Activated CD4-positive, alpha-beta memory T cell treated with anti-CD3 and anti-CD28 coated beads, Interleukin-2, amount 10 ng/mL, durations not matched to agents 7 days and 5 days (primary cell): ENCODE data around the gene MICAL2. TPM values are rescaled to one million over a fixed set of nuclear protein-coding genes. Genes with fewer than 3 reads are reported as not detected.

ENCODE experiments used
- CTCF ChIA-PET: fragments of 350-600 bp; sonication (Branson Sonifier 250); formaldehyde crosslinking; loops from one replicate; lab custom pipeline; 2021; ENCODE audit warnings: antibody characterized with exemption, inconsistent platforms; lab: Charles Lee
- POLR2A ChIA-PET: fragments of 350-600 bp; sonication (Branson Sonifier 250); formaldehyde crosslinking; loops from one replicate; lab custom pipeline; 2021; ENCODE audit warnings: antibody characterized with exemption; lab: Charles Lee
- DNase-seq: peaks from one replicate; pipeline ENCODE4 v3.0.0-alpha.2; 2020
- H3K27ac Mint-ChIP-seq: one replicate; pipeline ENCODE4 v1.8.0; 2021; ENCODE audit warnings: mild to moderate bottlenecking, mixed read lengths
- H3K27me3 Mint-ChIP-seq: one replicate; pipeline ENCODE4 v1.8.0; 2021; ENCODE audit warnings: mixed read lengths
- H3K36me3 Mint-ChIP-seq: one replicate; pipeline ENCODE4 v1.8.0; 2021; ENCODE audit warnings: low read depth, mixed read lengths
- H3K4me1 Mint-ChIP-seq: one replicate; pipeline ENCODE4 v1.8.0; 2021; ENCODE audit warnings: mixed read lengths
- H3K4me3 Mint-ChIP-seq: one replicate; pipeline ENCODE4 v1.8.0; 2021; ENCODE audit warnings: mild to moderate bottlenecking, mixed read lengths
- H3K9me3 Mint-ChIP-seq: one replicate; pipeline ENCODE4 v1.8.0; 2021; ENCODE audit warnings: mixed read lengths
- total RNA-seq, 2 experiments: library from RNA; stranded (reverse); gene quantifications; one replicate each; pipeline ENCODE4 v1.2.3, GENCODE V29; 2021

MICAL2 gene
- total RNA-seq, 2 experiments from 2014 or later, result 135 to 143 TPM

- DNase-seq, result no peak
- Mint-ChIP-seq H3K9me3 (no peaks in the 10 kb centered on the region), H3K36me3 (no peaks in the 10 kb centered on the region), H3K27me3 (no peaks in the 10 kb centered on the region), H3K4me3 (no peak overlapping the region), H3K27ac (no peak overlapping the region), H3K4me1 (no peaks in the 10 kb centered on the region)
- POLR2A ChIA-PET, result interaction anchor here (1.0 kb wide), 1 partner anchor 8 kb away, joined by 3 read pairs; no protein-coding TSS in a partner anchor
- CTCF ChIA-PET, result interaction anchor here (0.6 to 2.4 kb wide), 4 partner anchors 9 to 225 kb away, joined by 3 to 10 read pairs (median 5); no protein-coding TSS in a partner anchor
These were observed 162.6 kb downstream of the MICAL2 start for GRCh38 chr11:12272821-12273617.

- POLR2A ChIA-PET, result no interaction called here
- H3K36me3 Mint-ChIP-seq, result no peaks in the 10 kb centered on the region
- CTCF ChIA-PET, result interaction anchor here (0.6 to 1.0 kb wide), 2 partner anchors 16 to 37 kb away, joined by 3 to 6 read pairs; no protein-coding TSS in a partner anchor
- H3K9me3 Mint-ChIP-seq, result no peaks in the 10 kb centered on the region
- no peak overlapping the region for H3K4me3 Mint-ChIP-seq
- H3K27me3 Mint-ChIP-seq, result no peaks in the 10 kb centered on the region
- H3K27ac Mint-ChIP-seq, result no peak overlapping the region
- no peak for DNase-seq
- no peaks in the 10 kb centered on the region for H3K4me1 Mint-ChIP-seq
These were observed 163.2 kb downstream of the MICAL2 start for GRCh38 chr11:12273618-12273995.

DNA sequence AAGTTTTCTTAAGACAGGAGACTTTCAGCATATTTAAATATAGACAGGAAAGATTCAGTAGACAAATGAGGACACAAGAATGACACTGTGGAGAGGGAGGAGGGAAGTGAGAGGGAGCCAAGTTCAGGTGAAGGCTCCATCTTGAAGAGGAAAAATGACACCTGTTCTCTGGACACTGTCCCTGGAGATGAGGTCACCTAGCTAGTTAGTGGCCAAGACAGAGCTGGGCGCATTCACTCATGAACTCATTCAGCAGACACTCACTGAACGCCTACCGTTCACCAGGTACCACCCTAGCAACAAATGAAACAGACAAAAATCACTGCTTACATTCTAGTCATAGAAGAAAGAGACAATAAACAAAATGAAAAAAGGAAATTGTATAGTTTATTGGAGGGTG, 163.7 kb downstream of the MICAL2 start:
- ChIA-PET CTCF (interaction anchor here (1.0 kb wide), 1 partner anchor 38 kb away, joined by 3 read pairs; no protein-coding TSS in a partner anchor), POLR2A (no interaction called here)
- no peak overlapping the region for H3K4me3 Mint-ChIP-seq
- H3K36me3 Mint-ChIP-seq, result no peaks in the 10 kb centered on the region
- no peak overlapping the region for H3K27ac Mint-ChIP-seq
- no peaks in the 10 kb centered on the region for H3K27me3 Mint-ChIP-seq
- no peaks in the 10 kb centered on the region for H3K4me1 Mint-ChIP-seq
- no peaks in the 10 kb centered on the region for H3K9me3 Mint-ChIP-seq
- no peak for DNase-seq

DNA sequence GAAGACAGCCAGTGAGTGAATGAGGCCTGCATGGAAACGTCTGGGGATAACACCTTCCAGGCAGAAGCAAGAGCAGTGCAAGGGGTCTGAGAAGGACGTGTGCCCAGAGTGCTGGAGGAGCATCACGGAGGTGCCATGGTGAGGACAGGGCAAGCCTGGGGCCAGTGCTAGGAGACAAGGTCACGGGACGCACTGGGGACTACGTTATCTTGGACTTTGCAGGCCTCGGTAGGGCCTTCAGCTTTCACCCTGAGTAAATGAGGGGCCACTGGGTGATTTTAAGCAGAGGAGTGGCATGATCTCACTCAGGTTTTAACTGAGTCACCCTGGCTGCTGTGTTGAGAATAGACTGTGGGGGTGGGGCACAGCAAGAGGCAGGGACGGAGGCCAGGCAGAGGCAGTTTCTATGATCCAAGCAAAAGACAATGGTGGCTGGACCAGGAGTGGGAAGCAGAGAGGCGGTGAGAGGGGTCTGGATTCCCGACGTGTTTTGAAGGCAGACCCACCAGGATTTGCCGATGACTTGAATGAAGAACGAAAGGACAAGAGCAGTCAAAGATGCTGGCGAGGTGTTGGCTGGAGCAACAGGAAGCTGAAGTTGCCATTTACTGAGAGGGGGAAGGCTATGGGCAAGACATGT, 164.3 kb downstream of the MICAL2 start:
- H3K9me3 Mint-ChIP-seq, result no peaks in the 10 kb centered on the region
- H3K36me3 Mint-ChIP-seq, result no peaks in the 10 kb centered on the region
- ChIA-PET POLR2A (no interaction called here), CTCF (no interaction called here)
- no peaks in the 10 kb centered on the region for H3K27me3 Mint-ChIP-seq
- DNase-seq, result no peak
- no peaks in the 10 kb centered on the region for H3K4me1 Mint-ChIP-seq
- no peak overlapping the region for H3K4me3 Mint-ChIP-seq
- no peak overlapping the region for H3K27ac Mint-ChIP-seq

- Mint-ChIP-seq H3K27ac (no peak overlapping the region), H3K4me1 (no peaks in the 10 kb centered on the region), H3K27me3 (no peaks in the 10 kb centered on the region), H3K4me3 (no peak overlapping the region), H3K36me3 (no peaks in the 10 kb centered on the region), H3K9me3 (no peaks in the 10 kb centered on the region)
- no peak for DNase-seq
- CTCF ChIA-PET, result no interaction called here
- POLR2A ChIA-PET, result no interaction called here
These were observed 165.4 kb downstream of the MICAL2 start for GRCh38 chr11:12275818-12276217.

- no peak for DNase-seq
- Mint-ChIP-seq H3K4me3 (no peak overlapping the region), H3K36me3 (no peaks in the 10 kb centered on the region), H3K4me1 (no peaks in the 10 kb centered on the region), H3K27me3 (no peaks in the 10 kb centered on the region), H3K9me3 (no peaks in the 10 kb centered on the region), H3K27ac (no peak overlapping the region)
- ChIA-PET CTCF (no interaction called here), POLR2A (no interaction called here)
These were observed 166.0 kb downstream of the MICAL2 start for GRCh38 chr11:12276356-12276755.

GRCh38 chr11:12276831-12277475, 166.6 kb downstream of the MICAL2 start:
- CTCF ChIA-PET, result interaction anchor here (1.6 to 9.5 kb wide), 2 partner anchors 41 to 230 kb away, joined by 4 to 212 read pairs; no protein-coding TSS in a partner anchor
- Mint-ChIP-seq H3K4me1 (peaks cover 2% of the 10 kb centered on the region), H3K9me3 (no peaks in the 10 kb centered on the region), H3K27ac (no peak overlapping the region), H3K36me3 (no peaks in the 10 kb centered on the region), H3K27me3 (no peaks in the 10 kb centered on the region), H3K4me3 (no peak overlapping the region)
- no peak for DNase-seq
- POLR2A ChIA-PET, result no interaction called here

- Mint-ChIP-seq H3K27ac (no peak overlapping the region), H3K9me3 (no peaks in the 10 kb centered on the region), H3K36me3 (no peaks in the 10 kb centered on the region), H3K4me1 (peaks cover 2% of the 10 kb centered on the region), H3K4me3 (no peak overlapping the region), H3K27me3 (no peaks in the 10 kb centered on the region)
- POLR2A ChIA-PET, result no interaction called here
- DNase-seq, result no peak
- CTCF ChIA-PET, result interaction anchor here (0.9 to 9.5 kb wide), 3 partner anchors 9 to 233 kb away, joined by 3 to 212 read pairs (median 3); no protein-coding TSS in a partner anchor
These were observed 168.6 kb downstream of the MICAL2 start for GRCh38 chr11:12278766-12279671.

DNA sequence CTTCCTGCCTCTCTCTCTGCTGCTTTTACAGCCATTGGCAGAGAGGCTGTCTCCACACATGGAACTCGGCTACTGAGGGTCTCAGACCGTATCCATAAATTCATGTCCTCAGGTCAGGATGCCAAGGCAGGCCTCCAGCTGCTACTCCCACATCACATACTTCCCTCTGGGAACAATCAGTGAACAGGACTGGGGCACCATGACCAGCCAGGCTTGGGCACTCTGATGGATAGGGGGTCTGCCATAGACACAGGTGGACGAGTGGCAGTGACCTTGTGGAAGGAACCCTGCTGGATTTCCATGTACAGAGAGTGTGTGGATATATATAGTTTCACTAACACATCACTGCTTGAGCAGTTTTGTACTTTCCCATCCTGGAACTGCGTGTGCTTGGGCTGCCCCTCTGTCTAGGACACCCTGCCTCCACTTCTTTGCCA, 169.3 kb downstream of the MICAL2 start:
- no peaks in the 10 kb centered on the region for H3K27me3 Mint-ChIP-seq
- no peak for DNase-seq
- H3K4me1 Mint-ChIP-seq, result peaks cover 2% of the 10 kb centered on the region
- no peak overlapping the region for H3K4me3 Mint-ChIP-seq
- no peaks in the 10 kb centered on the region for H3K9me3 Mint-ChIP-seq
- ChIA-PET POLR2A (no interaction called here), CTCF (interaction anchor here (0.7 to 9.5 kb wide), 4 partner anchors 10 to 482 kb away, joined by 3 to 212 read pairs (median 6); no protein-coding TSS in a partner anchor)
- no peak overlapping the region for H3K27ac Mint-ChIP-seq
- H3K36me3 Mint-ChIP-seq, result no peaks in the 10 kb centered on the region

DNA sequence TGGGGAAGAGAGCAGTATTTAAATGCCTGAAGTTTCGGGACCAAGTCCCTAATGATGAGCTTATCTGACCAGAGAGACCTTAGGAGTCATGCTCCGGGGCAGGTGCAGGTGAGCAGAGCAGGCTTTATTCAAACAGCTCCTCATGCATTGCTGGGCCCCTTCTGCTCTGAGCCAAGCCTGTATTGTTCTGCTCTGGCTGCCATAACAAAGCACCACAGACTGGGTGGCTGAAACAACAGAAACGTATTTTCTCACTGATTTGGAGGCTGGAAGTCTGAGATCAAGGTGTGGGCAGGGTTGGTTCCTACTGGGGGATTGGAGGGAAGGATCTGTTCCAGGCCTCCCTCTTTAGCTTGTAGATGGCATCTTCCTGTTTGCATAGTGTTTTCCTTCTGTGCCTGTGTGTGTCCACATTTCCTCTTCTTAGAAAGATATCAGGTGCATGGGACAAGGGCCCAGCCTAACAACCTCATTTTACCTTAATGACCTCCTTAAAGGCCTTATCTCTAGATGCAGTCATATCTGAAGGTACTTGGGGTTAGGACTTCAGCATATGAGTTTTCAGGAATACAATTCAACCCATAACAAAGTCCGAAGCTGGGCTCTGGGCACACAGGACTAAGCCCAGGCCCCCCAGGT, 169.9 kb downstream of the MICAL2 start:
- Mint-ChIP-seq H3K4me3 (no peak overlapping the region), H3K36me3 (no peaks in the 10 kb centered on the region), H3K27me3 (no peaks in the 10 kb centered on the region), H3K27ac (no peak overlapping the region), H3K9me3 (no peaks in the 10 kb centered on the region), H3K4me1 (peaks cover 2% of the 10 kb centered on the region)
- ChIA-PET CTCF (interaction anchor here (0.7 to 9.5 kb wide), 12 partner anchors 9 to 482 kb away, joined by 3 to 212 read pairs (median 8); no protein-coding TSS in a partner anchor), POLR2A (interaction anchor here (0.9 to 1.5 kb wide), 2 partner anchors 8 to 12 kb away, joined by 3 to 4 read pairs; no protein-coding TSS in a partner anchor)
- DNase-seq, result peak; percentile 13

GRCh38 chr11:12280838-12281565, 170.6 kb downstream of the MICAL2 start:
- Mint-ChIP-seq H3K4me3 (no peak overlapping the region), H3K4me1 (peaks cover 2% of the 10 kb centered on the region), H3K27me3 (no peaks in the 10 kb centered on the region), H3K36me3 (no peaks in the 10 kb centered on the region), H3K27ac (no peak overlapping the region), H3K9me3 (no peaks in the 10 kb centered on the region)
- POLR2A ChIA-PET, result interaction anchor here (0.9 to 1.5 kb wide), 6 partner anchors 8 to 230 kb away, joined by 3 to 4 read pairs (median 4); no protein-coding TSS in a partner anchor
- CTCF ChIA-PET, result interaction anchor here (0.7 to 9.5 kb wide), 38 partner anchors 9 to 1143 kb away, joined by 3 to 212 read pairs (median 4); no protein-coding TSS in a partner anchor
- peak; percentile 9 for DNase-seq
